H1 (cell line): Measurements from ENCODE around the gene OLFM3.

Experiments used
- BRCA1 ChIP-seq: IDR thresholded peaks from 2 replicates; pipeline ENCODE4 v1.6.1; 2012; ENCODE audit warnings: low read depth, low read length, improper control_type of control experiment
- JUND ChIP-seq: IDR thresholded peaks from 2 replicates; pipeline ENCODE4 v1.6.1; 2011; ENCODE audit warnings: mild to moderate bottlenecking, improper control_type of control experiment, low read length
- RAD21 ChIP-seq, 2 experiments: IDR thresholded peaks in 1 of 2; conservative IDR thresholded peaks in 1 of 2; 2 replicates each; pipeline ENCODE4 v1.6.1; 2011; ENCODE audit warnings: low read depth in 2 of 2, low read length in 2 of 2, improper control_type of control experiment in 1 of 2, inconsistent platforms in 1 of 2, mild to moderate bottlenecking in 1 of 2, moderate library complexity in 1 of 2
- TBP ChIP-seq: IDR thresholded peaks from 2 replicates; pipeline ENCODE4 v1.6.1; 2011; ENCODE audit warnings: low read depth, low read length, improper control_type of control experiment
- TCF12 ChIP-seq: IDR thresholded peaks from 2 replicates; pipeline ENCODE4 v1.6.1; 2011; ENCODE audit warnings: low read depth, mild to moderate bottlenecking, low read length
- TF ChIP-seq, protein P1 (sequence below): IDR thresholded peaks from 2 replicates; pipeline ENCODE4 v1.6.1; 2012; ENCODE audit warnings: low read length, inconsistent platforms
- TF ChIP-seq, protein P2 (sequence below): IDR thresholded peaks from 2 replicates; pipeline ENCODE4 v1.6.1; 2011; ENCODE audit warnings: low read depth, mild to moderate bottlenecking, low read length; ENCODE audit not compliant: insufficient read depth

GRCh38 chr1:101847626-101848025, 149.1 kb downstream of the OLFM3 start:
- no peak for TF ChIP-seq TCF12
- TF ChIP-seq, protein P1, sequence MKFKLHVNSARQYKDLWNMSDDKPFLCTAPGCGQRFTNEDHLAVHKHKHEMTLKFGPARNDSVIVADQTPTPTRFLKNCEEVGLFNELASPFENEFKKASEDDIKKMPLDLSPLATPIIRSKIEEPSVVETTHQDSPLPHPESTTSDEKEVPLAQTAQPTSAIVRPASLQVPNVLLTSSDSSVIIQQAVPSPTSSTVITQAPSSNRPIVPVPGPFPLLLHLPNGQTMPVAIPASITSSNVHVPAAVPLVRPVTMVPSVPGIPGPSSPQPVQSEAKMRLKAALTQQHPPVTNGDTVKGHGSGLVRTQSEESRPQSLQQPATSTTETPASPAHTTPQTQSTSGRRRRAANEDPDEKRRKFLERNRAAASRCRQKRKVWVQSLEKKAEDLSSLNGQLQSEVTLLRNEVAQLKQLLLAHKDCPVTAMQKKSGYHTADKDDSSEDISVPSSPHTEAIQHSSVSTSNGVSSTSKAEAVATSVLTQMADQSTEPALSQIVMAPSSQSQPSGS: no peak
- TF ChIP-seq BRCA1: no peak
- no peak for TF ChIP-seq JUND
- TF ChIP-seq, protein P2, sequence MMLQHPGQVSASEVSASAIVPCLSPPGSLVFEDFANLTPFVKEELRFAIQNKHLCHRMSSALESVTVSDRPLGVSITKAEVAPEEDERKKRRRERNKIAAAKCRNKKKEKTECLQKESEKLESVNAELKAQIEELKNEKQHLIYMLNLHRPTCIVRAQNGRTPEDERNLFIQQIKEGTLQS: no peak
- TF ChIP-seq TBP: no peak
- TF ChIP-seq RAD21 (IDR thresholded peaks at IDR 0.05 in 1 of 2, conservative IDR thresholded peaks at IDR 0.05 in 1 of 2; ENCODE audit: low read depth in 2 of 2, low read length in 2 of 2): no peak
